ENCODE data around the gene SHROOM3.

GRCh38 chr4:76640353-76640910, 205.4 kb downstream of the SHROOM3 start:
- TF ChIP-seq CTCF (IDR thresholded peaks at IDR 0.05): no peak
- TF ChIP-seq ZFX (IDR thresholded peaks at IDR 0.05; ENCODE audit: borderline replicate concordance): no peak
